ENCODE measurements around the gene ANKS4B.

DNA sequence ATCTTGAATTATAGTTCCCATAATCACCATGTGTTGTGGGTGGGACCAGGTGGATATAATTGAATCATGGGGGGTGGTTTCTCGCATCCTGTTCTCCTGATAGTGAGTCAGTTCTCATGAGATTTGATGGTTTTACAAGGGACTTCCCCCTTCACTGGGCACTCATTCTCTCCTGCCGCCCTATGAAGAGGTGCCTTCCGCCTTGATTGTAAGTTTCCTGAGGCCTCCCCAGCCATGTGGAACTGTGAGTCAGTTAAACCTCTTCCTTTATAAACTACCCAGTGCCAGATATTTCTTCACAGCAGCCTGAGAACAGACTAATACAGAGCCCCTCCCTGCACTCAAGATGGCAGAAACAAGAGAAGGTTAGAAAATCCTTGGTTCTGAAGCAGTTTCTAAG is 48.7 kb upstream of the ANKS4B start:
- TF ChIP-seq POLR2A (IDR thresholded peaks at IDR 0.05; ENCODE audit: low read depth, low read length) (no peak), POLR2AphosphoS5 (IDR thresholded peaks at IDR 0.05; ENCODE audit: insufficient read depth, low read depth, low read length) (no peak), FOS (IDR thresholded peaks at IDR 0.05; ENCODE audit: borderline replicate concordance, insufficient read depth, low read length) (no peak), EZH2 (IDR thresholded peaks at IDR 0.05; ENCODE audit: borderline replicate concordance, low read depth, low read length, severe bottlenecking) (no peak), JUN (IDR thresholded peaks at IDR 0.05; ENCODE audit: borderline replicate concordance, insufficient read depth, insufficient read length, low read depth) (no peak)
- TF ChIP-seq, protein P1, sequence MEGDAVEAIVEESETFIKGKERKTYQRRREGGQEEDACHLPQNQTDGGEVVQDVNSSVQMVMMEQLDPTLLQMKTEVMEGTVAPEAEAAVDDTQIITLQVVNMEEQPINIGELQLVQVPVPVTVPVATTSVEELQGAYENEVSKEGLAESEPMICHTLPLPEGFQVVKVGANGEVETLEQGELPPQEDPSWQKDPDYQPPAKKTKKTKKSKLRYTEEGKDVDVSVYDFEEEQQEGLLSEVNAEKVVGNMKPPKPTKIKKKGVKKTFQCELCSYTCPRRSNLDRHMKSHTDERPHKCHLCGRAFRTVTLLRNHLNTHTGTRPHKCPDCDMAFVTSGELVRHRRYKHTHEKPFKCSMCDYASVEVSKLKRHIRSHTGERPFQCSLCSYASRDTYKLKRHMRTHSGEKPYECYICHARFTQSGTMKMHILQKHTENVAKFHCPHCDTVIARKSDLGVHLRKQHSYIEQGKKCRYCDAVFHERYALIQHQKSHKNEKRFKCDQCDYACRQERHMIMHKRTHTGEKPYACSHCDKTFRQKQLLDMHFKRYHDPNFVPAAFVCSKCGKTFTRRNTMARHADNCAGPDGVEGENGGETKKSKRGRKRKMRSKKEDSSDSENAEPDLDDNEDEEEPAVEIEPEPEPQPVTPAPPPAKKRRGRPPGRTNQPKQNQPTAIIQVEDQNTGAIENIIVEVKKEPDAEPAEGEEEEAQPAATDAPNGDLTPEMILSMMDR (IDR thresholded peaks at IDR 0.05; ENCODE audit: extremely low read depth in 1 of 2, insufficient read depth in 1 of 2, low read depth in 1 of 2, low read length in 2 of 2): no peak
- TF ChIP-seq, protein P2, sequence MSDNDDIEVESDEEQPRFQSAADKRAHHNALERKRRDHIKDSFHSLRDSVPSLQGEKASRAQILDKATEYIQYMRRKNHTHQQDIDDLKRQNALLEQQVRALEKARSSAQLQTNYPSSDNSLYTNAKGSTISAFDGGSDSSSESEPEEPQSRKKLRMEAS (IDR thresholded peaks at IDR 0.05; ENCODE audit: insufficient read depth, insufficient read length): no peak

Measured in endothelial cell of umbilical vein (primary cell).